Measurements from ENCODE around the gene RAB20.

Gene RAB20

GRCh38 chr13:110496281-110496680 lies 65.2 kb downstream of the RAB20 start:
- no peak overlapping the region for H3K27ac ChIP-seq

GRCh38 chr13:110495881-110496280 lies 65.6 kb downstream of the RAB20 start:
- Histone ChIP-seq H3K27ac (no peak overlapping the region), H3K27me3 (no peaks in the 10 kb centered on the region), H3K9me3 (no peaks in the 10 kb centered on the region), H3K4me3 (ENCODE audit: low read depth in 1 of 2, low read length in 1 of 2) (no peak overlapping the region), H3K36me3 (no peaks in the 10 kb centered on the region), H3K4me1 (ENCODE audit: control insufficient read depth in 1 of 2, insufficient read depth in 1 of 2, low read depth in 1 of 2, low read length in 1 of 2) (no peaks in the 10 kb centered on the region)
- TF ChIP-seq CTCF (IDR thresholded peaks at IDR 0.05): no peak

More at GRCh38 chr13:110496281-110496680, 65.2 kb downstream of the RAB20 start:
- TF ChIP-seq CTCF (IDR thresholded peaks at IDR 0.05): no peak
- Histone ChIP-seq H3K9me3 (no peaks in the 10 kb centered on the region), H3K4me1 (ENCODE audit: control insufficient read depth in 1 of 2, insufficient read depth in 1 of 2, low read depth in 1 of 2, low read length in 1 of 2) (no peaks in the 10 kb centered on the region), H3K36me3 (no peaks in the 10 kb centered on the region), H3K27me3 (no peaks in the 10 kb centered on the region), H3K4me3 (ENCODE audit: low read depth in 1 of 2, low read length in 1 of 2) (no peak overlapping the region)

GRCh38 chr13:110495376-110495775 lies 66.1 kb downstream of the RAB20 start:
- H3K36me3 ChIP-seq: no peaks in the 10 kb centered on the region
- H3K9me3 ChIP-seq: no peaks in the 10 kb centered on the region
- no peaks in the 10 kb centered on the region for H3K4me1 ChIP-seq (ENCODE audit: control insufficient read depth in 1 of 2, insufficient read depth in 1 of 2, low read depth in 1 of 2, low read length in 1 of 2)
- H3K4me3 ChIP-seq (ENCODE audit: low read depth in 1 of 2, low read length in 1 of 2): no peak overlapping the region
- TF ChIP-seq CTCF (IDR thresholded peaks at IDR 0.05): no peak
- H3K27ac ChIP-seq: no peak overlapping the region
- no peaks in the 10 kb centered on the region for H3K27me3 ChIP-seq

- H3K27me3 ChIP-seq: no peaks in the 10 kb centered on the region
- H3K27ac ChIP-seq: no peak overlapping the region
- no peaks in the 10 kb centered on the region for H3K4me1 ChIP-seq (ENCODE audit: control insufficient read depth in 1 of 2, insufficient read depth in 1 of 2, low read depth in 1 of 2, low read length in 1 of 2)
- no peaks in the 10 kb centered on the region for H3K9me3 ChIP-seq
- TF ChIP-seq CTCF (IDR thresholded peaks at IDR 0.05): no peak
- H3K4me3 ChIP-seq (ENCODE audit: low read depth in 1 of 2, low read length in 1 of 2): no peak overlapping the region
- H3K36me3 ChIP-seq: no peaks in the 10 kb centered on the region
Observed at GRCh38 chr13:110493613-110494012, 67.9 kb downstream of the RAB20 start.

- no peaks in the 10 kb centered on the region for H3K4me1 ChIP-seq (ENCODE audit: control insufficient read depth in 1 of 2, insufficient read depth in 1 of 2, low read depth in 1 of 2, low read length in 1 of 2)
- no peak overlapping the region for H3K4me3 ChIP-seq (ENCODE audit: low read depth in 1 of 2, low read length in 1 of 2)
- H3K36me3 ChIP-seq: no peaks in the 10 kb centered on the region
- no peak for TF ChIP-seq CTCF (IDR thresholded peaks at IDR 0.05)
- H3K27me3 ChIP-seq: no peaks in the 10 kb centered on the region
- H3K9me3 ChIP-seq: no peaks in the 10 kb centered on the region
- H3K27ac ChIP-seq: no peak overlapping the region
Observed at GRCh38 chr13:110492679-110493593, 68.6 kb downstream of the RAB20 start.

Measured in neutrophil (primary cell).